H1 (cell line): ENCODE data around the gene BHLHE23. TPM values are rescaled to one million over a fixed set of nuclear protein-coding genes. Genes with fewer than 3 reads are reported as not detected.

Source experiments
- CTCF ChIA-PET: fragments of 300-600 bp; sonication (Branson Sonifier 250); formaldehyde crosslinking; loops from one replicate; lab custom pipeline; 2021; ENCODE audit not compliant: partially characterized antibody; lab: Charles Lee
- POLR2A ChIA-PET: fragments of 300-600 bp; sonication (Branson Sonifier 250); formaldehyde crosslinking; loops from one replicate; lab custom pipeline; 2021; ENCODE audit warnings: inconsistent platforms; ENCODE audit not compliant: partially characterized antibody; lab: Charles Lee
- DNase-seq, 2 experiments: peaks; one replicate each; pipeline versions ENCODE4 v3.0.0 to v3.0.0-alpha.2; 2010 to 2022; ENCODE audit warnings: low spot score in 2 of 2, low read depth in 1 of 2, mixed read lengths in 1 of 2
- FAIRE-seq: peaks from 2 replicates; lab custom pipeline; 2011; peaks lifted over from hg19 to GRCh38; lab: Jason Lieb, UNC
- H2AFZ ChIP-seq: 2 replicates; pipeline ENCODE4 v1.8.1; 2012; ENCODE audit warnings: low read length, inconsistent platforms
- H2AK5ac ChIP-seq: 2 replicates; pipeline ENCODE4 v1.6.1; 2013; ENCODE audit warnings: low read depth, low read length
- H2BK120ac ChIP-seq: replicated peaks from 2 replicates; pipeline ENCODE3; 2013; ENCODE audit warnings: low read depth, low read length, inconsistent platforms
- H2BK12ac ChIP-seq: 2 replicates; pipeline ENCODE4 v1.6.1; 2013; ENCODE audit warnings: low read depth, low read length
- H2BK15ac ChIP-seq: 2 replicates; pipeline ENCODE4 v1.6.1; 2013; ENCODE audit warnings: low read length
- H2BK20ac ChIP-seq: 2 replicates; pipeline ENCODE4 v1.6.1; 2013; ENCODE audit warnings: low read length
- H2BK5ac ChIP-seq: 2 replicates; pipeline ENCODE4 v1.6.1; 2013; ENCODE audit warnings: low read depth, low read length
- H3K14ac ChIP-seq: 2 replicates; pipeline ENCODE4 v1.6.1; 2013; ENCODE audit warnings: inconsistent platforms; ENCODE audit not compliant: insufficient read length
- H3K18ac ChIP-seq: 2 replicates; pipeline ENCODE4 v1.6.1; 2013; ENCODE audit warnings: low read length; ENCODE audit errors: extremely low read depth
- H3K23ac ChIP-seq: 2 replicates; pipeline ENCODE4 v1.6.1; 2013; ENCODE audit warnings: inconsistent platforms; ENCODE audit not compliant: insufficient read length
- H3K23me2 ChIP-seq: 2 replicates; pipeline ENCODE4 v1.6.1; 2013; ENCODE audit warnings: low read depth, low read length
- H3K27ac ChIP-seq: 2 replicates; pipeline ENCODE4 v1.6.1; 2011; ENCODE audit warnings: low read depth, low read length, inconsistent platforms
- H3K27me3 ChIP-seq, 4 experiments: replicated peaks in 1 of 4; 1 replicate in 1 of 4; 2 replicates in 3 of 4; pipeline versions ENCODE4 v1.6.1 to v1.8.1; 2011 to 2013; ENCODE audit warnings: low read length in 3 of 4, mild to moderate bottlenecking in 3 of 4, inconsistent platforms in 2 of 4, mixed read lengths in 2 of 4, moderate library complexity in 1 of 4; ENCODE audit not compliant: control insufficient read depth in 3 of 4, insufficient read depth in 3 of 4; ENCODE audit errors: extremely low read depth in 1 of 4
- H3K36me3 ChIP-seq, 4 experiments: 2 replicates each; pipeline versions ENCODE4 v1.6.1 to v1.8.1; 2011 to 2013; ENCODE audit warnings: mild to moderate bottlenecking in 4 of 4, low read length in 3 of 4, moderate library complexity in 2 of 4, control low read depth in 1 of 4, inconsistent platforms in 1 of 4; ENCODE audit not compliant: insufficient read depth in 4 of 4, control insufficient read depth in 2 of 4
- H3K4ac ChIP-seq: replicated peaks from 2 replicates; pipeline ENCODE3; 2013; ENCODE audit warnings: low read length, low read depth, mixed read lengths, inconsistent platforms; ENCODE audit not compliant: insufficient read length
- H3K4me1 ChIP-seq, 4 experiments: replicated peaks in 1 of 4; 1 replicate in 1 of 4; 2 replicates in 3 of 4; pipeline versions ENCODE4 v1.6.1 to v1.8.1; 2011 to 2013; ENCODE audit warnings: low read length in 3 of 4, inconsistent platforms in 2 of 4, mixed read lengths in 1 of 4; ENCODE audit not compliant: insufficient read depth in 4 of 4, control insufficient read depth in 3 of 4
- H3K4me2 ChIP-seq, 2 experiments: 2 replicates each; pipeline versions ENCODE4 v1.6.1 to v1.8.1; 2011 to 2013; ENCODE audit warnings: low read depth in 2 of 2, low read length in 2 of 2, control low read depth in 1 of 2, inconsistent platforms in 1 of 2, mild to moderate bottlenecking in 1 of 2; ENCODE audit not compliant: insufficient read depth in 1 of 2
- H3K4me3 ChIP-seq, 4 experiments: fragments of 200-600, 300-600 bp in 1 of 4; sonication (generic), shearing (Covaris generic), sonication (Bioruptor Twin) in 1 of 4; 2 replicates each; pipeline versions ENCODE4 v1.5.1 to v1.8.1; 2011 to 2016; ENCODE audit warnings: low read length in 4 of 4, low read depth in 3 of 4, control low read depth in 2 of 4, inconsistent platforms in 2 of 4, mild to moderate bottlenecking in 2 of 4, mixed read lengths in 1 of 4, moderate library complexity in 1 of 4; ENCODE audit not compliant: insufficient read depth in 2 of 4; ENCODE audit errors: extremely low read depth in 1 of 4
- H3K56ac ChIP-seq: replicated peaks from 2 replicates; pipeline ENCODE3; 2013; ENCODE audit warnings: low read depth, mild to moderate bottlenecking, mixed read lengths, low read length, inconsistent platforms; ENCODE audit not compliant: insufficient read length
- H3K79me1 ChIP-seq: 2 replicates; pipeline ENCODE4 v1.6.1; 2013; ENCODE audit warnings: low read depth, low read length, control low read depth
- H3K79me2 ChIP-seq, 2 experiments: 2 replicates each; pipeline versions ENCODE4 v1.6.1 to v1.8.1; 2012 to 2013; ENCODE audit warnings: low read length in 2 of 2, mild to moderate bottlenecking in 2 of 2, inconsistent platforms in 1 of 2; ENCODE audit not compliant: insufficient read depth in 2 of 2, control insufficient read depth in 1 of 2
- H3K9ac ChIP-seq, 4 experiments: replicated peaks in 1 of 4; 1 replicate in 1 of 4; 2 replicates in 3 of 4; pipeline versions ENCODE4 v1.6.1 to v1.8.1; 2011 to 2013; ENCODE audit warnings: low read depth in 3 of 4, low read length in 3 of 4, control low read depth in 2 of 4, mild to moderate bottlenecking in 2 of 4, moderate library complexity in 2 of 4, inconsistent platforms in 1 of 4; ENCODE audit errors: extremely low read depth in 1 of 4
- H3K9me3 ChIP-seq, 2 experiments: 2 replicates each; pipeline versions ENCODE4 v1.6.1 to v1.8.1; 2012 to 2013; ENCODE audit warnings: mild to moderate bottlenecking in 2 of 2, moderate library complexity in 2 of 2, control low read depth in 1 of 2, inconsistent platforms in 1 of 2, low read depth in 1 of 2, low read length in 1 of 2, mixed read lengths in 1 of 2; ENCODE audit not compliant: insufficient read depth in 2 of 2
- H4K20me1 ChIP-seq, 2 experiments: replicated peaks in 1 of 2; 2 replicates each; pipeline versions ENCODE3 to v1.8.1; 2011 to 2013; ENCODE audit warnings: inconsistent platforms in 2 of 2, low read length in 2 of 2, mild to moderate bottlenecking in 1 of 2; ENCODE audit not compliant: insufficient read depth in 2 of 2, control insufficient read depth in 1 of 2
- H4K5ac ChIP-seq: 2 replicates; pipeline ENCODE4 v1.6.1; 2013; ENCODE audit warnings: low read length, low read depth, mixed read lengths, inconsistent platforms; ENCODE audit not compliant: insufficient read length
- H4K8ac ChIP-seq: 2 replicates; pipeline ENCODE4 v1.8.0; 2013; ENCODE audit warnings: mild to moderate bottlenecking, moderate library complexity, low read length, inconsistent platforms; ENCODE audit not compliant: insufficient read depth; ENCODE audit errors: extremely low read depth
- H4K91ac ChIP-seq: replicated peaks from 2 replicates; pipeline ENCODE3; 2013; ENCODE audit warnings: low read length, mixed read lengths, inconsistent platforms; ENCODE audit not compliant: insufficient read length
- BRCA1 ChIP-seq: IDR thresholded peaks from 2 replicates; pipeline ENCODE4 v1.6.1; 2012; ENCODE audit warnings: low read depth, low read length, improper control_type of control experiment
- GABPA ChIP-seq: IDR thresholded peaks from 2 replicates; pipeline ENCODE4 v1.6.1; 2011; ENCODE audit warnings: mild to moderate bottlenecking, low read length, moderate library complexity, borderline replicate concordance; ENCODE audit not compliant: insufficient read depth
- POLR2A ChIP-seq, 2 experiments: IDR thresholded peaks; 1 replicate in 1 of 2; 2 replicates in 1 of 2; pipeline ENCODE4 v1.6.1; 2011; ENCODE audit warnings: low read depth in 2 of 2, low read length in 2 of 2, mild to moderate bottlenecking in 2 of 2; ENCODE audit errors: control extremely low read depth in 1 of 2
- WGBS, 2 experiments: shearing (Covaris generic) in 1 of 2; methylation state at CpG; one replicate each; pipeline versions ENCODE4 v1.1.6 to v1.1.7; 2013 to 2015; ENCODE audit warnings: low lambda C conversion rate in 2 of 2, mixed read lengths in 2 of 2, inconsistent platforms in 1 of 2, low coverage in 1 of 2, missing lambda C conversion rate in 1 of 2; ENCODE audit not compliant: insufficient replicate concordance in 2 of 2, insufficient coverage in 1 of 2, insufficient read length in 1 of 2; ENCODE audit errors: extremely low coverage in 1 of 2, missing lambda C conversion rate in 1 of 2; 5-methylcytosine and 5-hydroxymethylcytosine counted together
- polyA plus RNA-seq, 7 experiments: library from polyadenylated mRNA; depleted of rRNA in 3 of 7; stranded (reverse) in 5 of 7; unstranded in 2 of 7; fragments of >200 nt in 5 of 7; fragments of 200-250 nt in 2 of 7; gene quantifications; 1 replicate in 5 of 7; 2 replicates in 1 of 7; 4 replicates in 1 of 7; pipeline versions ENCODE4 v1.2.1 to v1.2.3, GENCODE V29; 2011 to 2013; ENCODE audit warnings: missing spikeins in 2 of 7, mixed read lengths in 2 of 7
- total RNA-seq: library from RNA; stranded (reverse); fragmentation: NEBNext Ultra II Directional; extraction: Animal tissue kit (Norgen Biotek cat#: 25700); gene quantifications from 2 replicates; pipeline ENCODE4 v1.2.1, GENCODE V29; 2021

BHLHE23 gene
- total and polyA plus RNA-seq, 2 of the 8 experiments (the other 6 are each of a cell fraction or from before 2014, with no cell fraction given) = 0.47 TPM; not detected in 1

- Histone ChIP-seq H3K36me3 (no peaks in the 10 kb centered on the region), H4K91ac (peak overlapping the region; percentile 69), H3K27ac (no peak overlapping the region), H2AFZ (no peak overlapping the region), H2AK5ac (no peak overlapping the region), H3K9me3 (no peaks in the 10 kb centered on the region), H3K23me2 (no peaks in the 10 kb centered on the region; the same call in 1 of the 2 replicates), H3K9ac (no peak overlapping the region), H3K56ac (no peak overlapping the region), H3K4me3 (no peak overlapping the region), H3K79me2 (no peaks in the 10 kb centered on the region), H3K27me3 (peaks cover 0 to 17% (median 8%) of the 10 kb centered on the region in 4 experiments; a peak in 5 of 7 replicates), H3K4me1 (peaks cover 7 to 42% (median 29%) of the 10 kb centered on the region in 4 experiments), H2BK20ac (0 out of 2 replicates have a peak overlapping the region, but pooled peaks have one; percentile 95), H2BK120ac (no peak overlapping the region), H4K20me1 (no peaks in the 10 kb centered on the region), H4K8ac (no peak overlapping the region)
- FAIRE-seq (no peak), DNase-seq (no peak)
- 70% methylated on average over 37 of the region's 37 CpGs; no CpG with 5 or more reads in 1 of the 2 experiments for whole genome bisulfite sequencing, 2 experiments
- CTCF ChIA-PET = no interaction called here
- TF ChIP-seq GABPA = peak; percentile 73; the same call in 1 of the 2 replicates
- no peak for TF ChIP-seq BRCA1
- no peak for TF ChIP-seq POLR2A (IDR thresholded peaks at IDR 0.05; ENCODE audit: control extremely low read depth in 1 of 2, low read depth in 2 of 2, low read length in 2 of 2)
- TF ChIP-seq, all 59 proteins: peak for 1
- H2BK12ac ChIP-seq = no peak overlapping the region
- no peak overlapping the region for H2BK15ac ChIP-seq
- peak overlapping the region; percentile 60; the same call in 1 of the 2 replicates for H2BK5ac ChIP-seq
- H3K23ac ChIP-seq = no peak overlapping the region
- POLR2A ChIA-PET = no interaction called here
- H3K79me1 ChIP-seq = no peaks in the 10 kb centered on the region
- no peak overlapping the region for H3K4me2 ChIP-seq
- peak overlapping the region; percentile 43; the same call in 1 of the 2 replicates for H3K18ac ChIP-seq
- no peak overlapping the region for H3K14ac ChIP-seq
- H3K4ac ChIP-seq = no peak overlapping the region
- H4K5ac ChIP-seq = no peak overlapping the region
Measured at GRCh38 chr20:63029358-63030121, 22.8 kb upstream of the BHLHE23 start.
